MV-4-11 (cell line): ENCODE data around the gene CTTNBP2.
"Not testable (repeated sequence)": the region's sequence is repeated elsewhere in the genome, so short reads cannot be mapped to it uniquely, and the experiment has no call there.

ENCODE experiments used
- DNase-seq: peaks from one replicate; lab custom pipeline; 2025; lab: John Stamatoyannopoulos, UW

CTTNBP2 gene

DNA sequence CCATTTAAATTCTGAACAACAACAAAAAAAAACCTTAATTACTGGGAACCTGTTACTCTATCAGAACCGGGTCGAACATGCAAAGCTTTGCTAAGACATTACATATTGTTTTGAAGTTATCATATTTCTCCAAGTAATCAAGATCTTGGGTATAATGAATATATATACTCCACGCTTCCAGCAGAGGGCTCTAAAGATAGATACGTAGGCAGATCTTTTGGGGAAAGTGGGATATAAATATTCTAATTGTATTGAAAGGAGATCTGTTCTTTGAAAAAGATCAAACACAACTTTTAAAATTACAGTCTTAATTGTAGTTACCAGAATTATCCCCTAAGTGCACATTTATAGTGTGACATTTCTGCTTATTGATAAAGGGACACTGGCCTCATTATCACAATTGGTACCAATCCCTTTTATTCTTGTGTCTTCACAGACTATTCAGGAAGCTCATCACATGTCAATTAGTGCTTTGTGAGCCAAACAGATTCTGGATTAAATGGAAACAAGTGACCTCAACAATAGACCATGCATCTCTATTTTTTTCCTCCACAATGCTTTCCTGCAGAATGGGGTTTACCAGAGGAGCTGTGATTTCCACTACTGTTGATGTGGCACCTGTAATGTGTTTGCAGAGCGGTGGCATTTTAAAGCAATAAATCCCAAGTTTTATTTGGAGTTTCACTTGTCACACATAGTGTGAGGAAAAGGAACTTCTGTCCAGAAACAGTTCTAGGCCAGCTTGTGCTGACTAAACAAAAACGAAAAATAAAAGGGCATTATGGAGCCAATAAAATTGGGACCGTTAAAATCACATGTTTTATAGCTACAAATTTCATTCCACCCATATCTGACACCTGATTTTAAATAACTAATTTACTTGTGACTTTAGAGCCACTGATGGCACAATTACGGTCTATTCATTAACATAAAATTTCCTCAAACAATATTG is 122.4 kb downstream of the CTTNBP2 start:
- DNase-seq, result no peak

- no peak for DNase-seq
Measured at GRCh38 chr7:117741962-117742361, 131.3 kb downstream of the CTTNBP2 start.

- DNase-seq, result no peak
Measured at GRCh38 chr7:117739085-117739484, 134.2 kb downstream of the CTTNBP2 start.

DNA sequence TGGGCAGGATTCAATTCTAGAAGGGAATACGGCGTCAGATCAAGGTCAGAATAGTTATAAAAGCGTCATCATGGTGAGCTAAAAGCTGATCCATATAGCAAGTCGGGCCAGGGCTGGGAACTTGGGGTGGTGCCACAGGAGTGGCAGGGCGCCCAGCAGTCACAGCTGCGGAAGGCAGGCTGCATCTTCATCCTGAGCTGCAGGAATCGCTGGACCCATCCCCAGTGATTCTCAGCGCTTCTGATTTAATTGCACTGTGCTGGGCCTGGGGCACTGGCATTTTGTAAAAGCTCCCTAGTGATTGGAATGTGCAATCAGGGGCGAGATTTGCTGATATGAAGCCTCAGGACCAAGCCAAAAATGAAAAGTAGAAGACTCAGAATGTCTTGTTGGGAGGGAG is 135.3 kb downstream of the CTTNBP2 start:
- no peak for DNase-seq

DNA sequence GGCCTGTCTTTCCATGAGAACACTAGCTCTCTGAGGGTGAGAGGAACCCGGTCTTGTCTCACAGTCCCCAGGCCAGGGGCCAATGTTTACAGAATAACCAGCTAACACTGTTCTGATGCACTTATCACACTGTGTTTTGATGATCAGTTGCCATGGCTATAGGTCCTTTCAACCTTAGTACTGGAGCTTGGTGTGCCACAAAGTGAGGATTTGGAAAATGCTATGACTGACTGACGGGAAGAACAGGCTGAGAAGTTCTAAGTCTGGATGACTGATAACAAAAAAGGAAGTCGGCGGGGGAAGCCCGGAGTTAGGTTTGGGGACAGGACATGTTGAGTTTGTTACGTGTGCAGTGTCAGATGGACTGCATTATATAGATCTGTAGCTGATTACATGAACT is 141.8 kb downstream of the CTTNBP2 start:
- DNase-seq, result peak; percentile 30

DNA sequence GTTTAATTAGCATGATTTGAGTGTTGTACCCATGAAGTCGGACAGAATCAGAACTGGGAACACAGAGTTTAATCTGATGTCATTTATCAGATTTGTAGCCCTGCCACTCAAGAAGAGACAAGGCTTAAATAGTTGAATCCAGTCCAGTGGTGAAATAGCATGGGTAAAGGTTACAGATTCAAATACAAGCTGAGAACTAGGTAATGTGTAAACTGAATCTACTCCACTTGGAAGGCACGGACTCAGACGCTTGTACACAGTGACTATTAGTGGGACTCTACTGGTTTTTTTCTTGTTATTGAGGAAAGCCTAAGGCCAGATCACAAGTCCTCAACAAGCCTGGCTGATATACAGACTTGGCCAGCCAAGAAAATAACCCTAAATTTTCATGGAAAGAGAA is 142.9 kb downstream of the CTTNBP2 start:
- DNase-seq, result no peak

DNA sequence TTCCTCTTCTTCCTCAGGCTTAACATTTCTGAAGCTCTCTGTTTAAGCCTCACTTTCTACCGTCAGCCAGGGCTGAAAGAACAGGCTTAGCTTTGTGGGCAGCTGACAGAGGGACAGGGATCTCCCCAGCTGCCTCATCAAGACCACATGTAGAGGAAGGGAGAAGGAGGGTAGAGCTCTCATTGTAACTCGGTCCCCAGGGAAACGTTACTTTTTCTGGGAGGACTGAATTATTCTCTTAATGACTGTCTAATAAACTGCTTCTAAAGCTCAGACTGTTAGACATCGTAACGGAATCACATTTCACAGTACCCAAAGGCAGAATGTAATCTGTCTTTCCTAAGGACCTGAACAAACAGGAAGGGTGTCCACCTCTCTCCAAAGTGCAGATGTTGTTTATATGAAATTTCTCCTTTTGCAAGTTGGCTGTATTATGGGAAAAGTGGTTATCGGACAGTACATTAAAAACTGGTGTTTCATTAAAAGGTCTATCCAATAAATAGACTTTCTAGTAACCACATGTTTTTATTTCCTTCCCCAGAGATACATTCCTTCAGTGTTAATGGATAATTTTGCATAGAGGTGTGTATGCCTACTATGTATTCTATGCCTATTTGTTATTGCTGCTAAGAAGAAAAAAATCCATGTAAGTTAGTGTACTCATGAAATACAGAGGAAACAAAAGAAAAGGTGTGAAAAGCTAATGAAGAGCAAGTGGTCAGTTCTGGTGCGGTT is 144.2 kb downstream of the CTTNBP2 start:
- DNase-seq, result no peak

GRCh38 chr7:117724898-117725297 is 148.3 kb downstream of the CTTNBP2 start:
- no peak for DNase-seq

DNA sequence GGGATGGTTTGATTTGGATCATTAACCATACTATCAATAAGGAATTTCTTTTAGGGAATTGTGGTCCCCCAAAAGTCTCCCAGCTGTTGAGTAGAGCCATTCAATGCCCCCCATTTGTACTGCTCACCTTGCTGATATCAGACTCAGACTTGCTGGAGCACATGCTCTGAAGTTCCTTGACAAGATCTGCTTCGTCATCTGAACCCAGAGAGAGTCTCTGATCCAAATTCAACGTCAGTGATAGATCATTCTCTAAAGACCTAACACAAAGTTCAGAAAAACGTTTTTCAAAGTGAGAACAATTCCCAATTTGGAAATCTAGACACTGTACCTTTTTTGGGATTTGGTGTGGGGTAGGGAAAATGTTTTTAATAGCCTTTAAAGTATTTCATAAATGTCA is 153.9 kb downstream of the CTTNBP2 start:
- DNase-seq, result no peak

DNA sequence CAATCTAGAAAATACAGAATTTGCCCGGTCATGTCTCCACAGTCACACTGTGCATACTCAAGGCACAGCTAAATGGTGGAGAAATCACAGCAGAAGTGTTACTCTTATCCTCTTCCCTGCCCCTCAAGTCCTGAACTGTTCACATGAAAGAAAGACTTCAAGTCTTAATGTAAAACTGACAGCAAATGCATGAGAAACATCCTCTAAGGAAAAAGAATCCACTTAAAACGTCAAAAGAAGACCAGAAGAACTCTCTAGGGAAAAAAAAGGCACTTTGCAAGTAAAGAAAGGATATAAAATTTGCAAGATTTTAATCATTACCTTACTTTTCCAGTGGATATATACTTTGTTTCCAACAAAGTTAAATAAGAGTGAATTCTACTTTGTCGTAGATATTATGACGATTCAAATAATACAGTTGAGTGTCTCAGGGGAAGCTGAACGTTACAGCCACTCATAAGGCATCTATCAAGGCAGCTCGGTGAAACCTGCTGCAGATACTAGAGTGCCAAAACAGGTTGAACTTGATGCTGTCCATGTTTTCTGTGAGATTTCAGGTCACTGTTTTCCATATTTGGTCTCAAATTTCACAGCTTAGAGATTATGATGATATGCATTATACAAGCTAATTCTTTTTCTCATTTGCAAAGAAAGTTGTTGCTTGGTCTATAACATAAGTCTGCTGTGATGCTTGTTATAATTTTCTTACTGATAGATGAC is 155.0 kb downstream of the CTTNBP2 start:
- DNase-seq, result no peak

DNA sequence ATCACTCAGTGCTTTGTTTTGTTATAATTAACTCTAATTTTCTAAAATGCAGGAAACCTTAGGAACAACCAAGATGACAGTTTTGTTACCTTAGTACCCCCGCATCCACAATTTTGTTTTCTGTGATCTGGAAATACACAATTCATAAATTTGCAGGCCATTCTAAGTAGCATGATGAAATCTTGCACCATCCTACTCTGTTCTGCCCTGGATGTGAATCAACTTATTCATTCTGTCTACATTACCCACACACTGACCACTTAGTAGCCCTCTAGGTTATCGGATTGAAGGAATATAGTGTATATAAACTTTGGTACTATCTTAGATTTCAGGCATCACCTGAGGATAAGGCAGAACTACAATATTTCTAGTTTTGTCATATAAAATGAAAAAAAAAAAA is 155.9 kb downstream of the CTTNBP2 start:
- no peak for DNase-seq

DNA sequence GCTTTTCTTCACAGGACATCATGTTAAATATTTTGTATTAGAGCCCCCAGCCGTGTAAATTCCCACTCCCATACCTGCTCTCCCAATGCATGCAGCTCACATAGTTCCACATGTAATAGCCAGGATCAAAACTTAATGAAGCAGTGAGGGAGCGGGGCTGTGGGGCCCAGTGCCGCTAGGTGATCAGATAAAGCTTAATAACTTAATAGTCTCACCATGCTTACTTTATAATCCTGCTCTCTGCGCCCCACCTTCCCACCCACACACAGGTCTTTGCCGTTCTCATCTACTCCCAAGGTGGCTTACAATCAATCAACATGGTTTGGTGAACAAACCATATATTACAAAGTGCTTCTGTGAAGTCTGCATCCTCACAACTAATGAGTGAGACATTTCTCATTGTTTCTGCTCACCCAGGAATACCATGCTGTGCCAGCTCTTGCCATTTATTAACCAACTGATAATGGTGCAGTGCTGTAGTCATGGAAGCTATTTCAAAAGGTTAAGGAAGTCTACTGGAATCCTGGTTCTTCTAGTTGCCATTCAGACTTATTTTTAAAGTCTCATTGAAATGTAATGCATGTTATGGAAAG is 156.4 kb downstream of the CTTNBP2 start:
- DNase-seq, result no peak

GRCh38 chr7:117715784-117716445 is 157.3 kb downstream of the CTTNBP2 start:
- DNase-seq, result peak; percentile 40

DNA sequence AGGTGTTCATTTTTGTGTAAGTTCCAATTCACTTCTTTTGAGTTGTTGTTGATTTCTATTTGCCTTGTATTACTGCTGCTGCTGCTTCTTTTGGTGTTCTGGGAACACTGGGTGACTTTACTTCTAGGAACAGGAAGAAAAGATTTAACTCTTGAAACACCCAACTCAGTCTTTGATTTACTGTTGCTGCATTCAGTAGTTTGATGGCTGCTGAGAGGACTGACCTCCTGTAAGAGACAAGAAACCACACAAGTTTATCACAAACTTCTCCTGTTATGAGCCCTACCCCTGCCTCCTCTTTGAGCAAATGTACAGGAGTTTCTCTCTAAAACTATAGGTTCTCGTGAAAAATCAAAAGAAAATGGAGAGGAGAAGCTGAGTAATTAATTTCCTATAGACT is 161.7 kb downstream of the CTTNBP2 start:
- DNase-seq, result no peak

- not testable (repeated sequence) for DNase-seq
Measured at GRCh38 chr7:117708173-117708572, 165.1 kb downstream of the CTTNBP2 start.

DNA sequence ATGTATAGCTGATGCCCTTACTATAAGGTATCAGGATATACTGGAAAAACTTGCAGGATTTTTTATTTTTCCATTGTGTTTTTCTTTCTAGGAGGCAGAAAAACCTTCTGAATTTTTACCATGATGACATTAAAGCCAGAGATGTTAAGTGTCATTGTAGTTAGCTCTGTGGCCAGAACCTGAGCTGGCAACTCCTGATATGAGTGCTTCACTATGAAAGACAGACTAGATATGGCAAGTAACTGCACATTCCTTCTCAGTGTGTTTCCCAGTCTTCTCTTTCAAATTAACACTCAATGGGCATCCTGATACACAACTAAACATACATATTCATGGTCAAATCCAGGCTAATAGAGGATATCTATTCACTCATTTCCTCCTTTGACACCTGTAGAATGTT is 166.2 kb downstream of the CTTNBP2 start:
- DNase-seq, result no peak

DNA sequence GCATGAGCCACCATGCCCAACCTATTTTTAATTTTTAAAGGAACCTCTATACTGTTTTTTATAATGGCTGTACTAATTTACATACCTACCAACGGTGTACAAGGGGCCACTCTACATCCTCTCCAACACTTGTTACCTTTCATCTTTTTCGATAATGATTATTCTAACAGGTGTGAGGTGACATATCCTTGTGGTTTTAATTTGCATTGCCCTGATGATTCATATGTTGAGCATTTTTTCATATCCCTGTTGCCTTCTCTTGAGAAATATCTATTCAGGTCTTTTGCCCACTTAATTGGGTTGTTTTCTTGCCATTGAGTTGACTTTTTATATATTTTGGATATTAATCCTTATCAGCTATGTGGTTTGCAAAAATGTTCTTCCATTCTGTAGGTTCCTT is 167.0 kb downstream of the CTTNBP2 start:
- no peak for DNase-seq

GRCh38 chr7:117705630-117706029 is 167.6 kb downstream of the CTTNBP2 start:
- DNase-seq, result no peak

DNA sequence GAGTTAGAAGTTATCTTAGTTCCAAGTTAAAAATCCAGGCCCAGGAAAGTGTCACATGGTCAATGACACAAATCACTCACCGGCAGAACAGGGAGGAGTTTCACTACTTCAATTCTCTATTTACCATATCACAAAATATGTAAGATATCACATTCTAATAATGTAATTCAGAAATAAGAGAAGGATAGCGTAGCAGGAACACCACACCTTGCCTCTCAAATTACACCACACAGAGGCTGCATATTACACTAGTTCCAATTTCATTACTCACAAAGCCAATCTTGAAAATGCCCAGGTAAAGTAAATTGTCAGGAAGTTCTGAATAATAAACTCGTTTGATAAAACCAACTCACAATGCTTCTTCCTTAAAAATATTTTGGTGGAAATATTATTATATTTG is 169.2 kb downstream of the CTTNBP2 start:
- no peak for DNase-seq

DNA sequence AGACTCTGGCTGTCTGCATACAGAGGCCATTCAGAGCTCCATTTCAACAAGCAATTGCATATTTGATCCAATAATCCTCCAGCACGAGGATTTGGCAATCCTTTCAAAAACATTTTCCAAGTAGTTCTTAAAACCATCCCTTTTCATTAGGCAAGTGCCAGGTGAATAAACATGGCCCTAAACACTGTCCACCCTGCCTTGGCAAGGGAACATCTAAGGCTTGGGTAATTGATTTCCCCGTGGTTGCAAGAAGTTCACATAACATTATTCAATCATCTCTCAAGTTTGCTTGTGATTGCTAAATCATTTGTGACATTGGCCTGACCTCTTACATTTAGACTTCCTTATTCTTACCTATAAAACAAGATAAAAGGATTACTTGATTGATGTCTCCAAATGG is 175.2 kb downstream of the CTTNBP2 start:
- no peak for DNase-seq

DNA sequence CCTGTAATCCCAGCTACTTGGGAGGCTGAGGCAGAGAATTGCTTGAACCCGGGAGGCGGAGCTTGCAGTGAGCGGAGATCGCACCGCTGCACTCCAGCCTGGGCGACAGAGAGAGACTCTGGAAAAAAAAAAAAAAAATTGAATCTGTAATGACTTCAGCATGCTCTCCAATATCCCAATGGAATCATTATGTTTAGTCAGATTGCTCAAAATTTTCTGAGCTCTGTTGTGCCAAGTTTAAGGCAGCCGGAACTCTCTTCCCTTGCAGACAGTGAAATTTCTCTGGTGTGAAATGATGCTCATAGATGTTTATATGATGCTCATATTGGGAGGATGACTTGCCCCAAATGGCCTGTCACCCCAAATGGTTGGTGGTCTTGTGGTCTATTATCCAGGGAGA is 180.9 kb downstream of the CTTNBP2 start:
- DNase-seq, result no peak

GRCh38 chr7:117690147-117690546 is 183.1 kb downstream of the CTTNBP2 start:
- no peak for DNase-seq
